ENCODE measurements around the gene SUCNR1.
A peak's percentile ranks its signal among the peaks of the same experiment; 100 is the strongest.

SUCNR1 gene

DNA sequence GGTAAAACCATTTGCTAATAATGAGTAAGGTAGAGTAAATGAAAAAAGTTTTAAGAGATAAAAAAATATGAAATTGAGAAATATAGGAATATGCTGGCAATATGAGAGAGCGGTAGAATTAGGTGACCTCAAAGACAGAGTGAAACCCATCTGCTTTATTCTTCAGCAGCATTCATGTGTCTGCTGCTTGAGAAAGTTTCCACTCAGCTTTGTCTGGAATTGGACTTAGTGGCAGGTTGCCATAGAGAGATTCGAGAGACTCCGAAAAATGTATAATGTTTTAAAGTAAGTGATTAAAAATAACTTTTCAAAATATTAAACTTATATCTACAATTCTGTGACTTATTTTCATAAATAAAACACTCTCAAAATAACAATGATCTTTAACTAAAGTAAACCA is 5.0 kb downstream of the SUCNR1 start:
- Histone ChIP-seq H4K91ac (ENCODE audit: low read length) (no peak overlapping the region), H3K23ac (ENCODE audit: low read length in 2 of 2) (no peak overlapping the region), H3K4me1 (ENCODE audit: control insufficient read depth, insufficient read depth, low read depth, low read length) (no peaks in the 10 kb centered on the region), H2BK15ac (ENCODE audit: low read depth, poor library complexity, severe bottlenecking) (no peak overlapping the region), H3K79me1 (replicated peaks; ENCODE audit: low read length, poor library complexity, severe bottlenecking) (no peaks in the 10 kb centered on the region), H3K18ac (ENCODE audit: low read depth in 1 of 2, low read length in 2 of 2) (no peak overlapping the region), H3K27ac (ENCODE audit: low read length, poor library complexity, severe bottlenecking) (no peak overlapping the region), H3K9me3 (ENCODE audit: control insufficient read depth, low read length) (no peaks in the 10 kb centered on the region), H3K4me3 (ENCODE audit: insufficient read depth in 1 of 2, low read depth in 1 of 2, low read length in 2 of 2) (no peak overlapping the region), H2BK5ac (ENCODE audit: low read depth, low read length, poor library complexity, severe bottlenecking) (no peak overlapping the region), H4K8ac (ENCODE audit: low read length) (no peak overlapping the region), H2AK5ac (ENCODE audit: low read length, severe bottlenecking) (no peak overlapping the region), H3K27me3 (ENCODE audit: control insufficient read depth in 1 of 2, insufficient read depth in 1 of 2, low read length in 2 of 2) (no peaks in the 10 kb centered on the region), H2AFZ (ENCODE audit: low read depth, low read length) (no peak overlapping the region), H2BK120ac (ENCODE audit: low read depth, low read length) (no peak overlapping the region), H3K9ac (ENCODE audit: low read length) (no peak overlapping the region), H3K36me3 (ENCODE audit: control insufficient read depth in 1 of 2, insufficient read depth in 2 of 2, low read depth in 1 of 2, low read length in 2 of 2) (no peaks in the 10 kb centered on the region), H3K4me2 (ENCODE audit: low read length, poor library complexity, severe bottlenecking) (no peak overlapping the region), H3K4ac (ENCODE audit: low read depth in 1 of 2, low read length in 2 of 2) (no peak overlapping the region), H2BK12ac (ENCODE audit: low read length in 2 of 2) (no peak overlapping the region), H3K14ac (ENCODE audit: low read length in 2 of 2) (no peak overlapping the region)
- WGBS, result 100% methylated on average over 1 of the region's 3 CpGs
- DNase-seq, result no peak

DNA sequence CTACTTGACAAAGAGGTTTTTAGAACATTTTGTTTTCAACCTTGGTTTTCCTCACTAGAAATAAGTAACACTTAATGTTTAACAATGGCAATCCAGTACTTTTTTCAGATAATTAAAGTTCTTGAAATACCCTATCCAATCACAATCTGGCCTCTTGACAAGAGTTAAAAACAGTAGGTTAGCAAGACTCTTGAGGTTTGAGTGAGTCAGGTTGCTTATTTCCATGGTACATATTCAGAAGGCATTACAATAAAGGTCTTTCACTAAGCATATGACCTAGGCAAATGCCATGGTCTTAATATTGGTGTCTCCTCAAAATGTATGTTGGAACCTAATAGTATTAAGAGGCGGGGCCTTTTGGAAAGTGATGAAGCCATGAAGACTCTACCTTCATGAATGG is 5.6 kb downstream of the SUCNR1 start:
- H3K4me2 ChIP-seq (ENCODE audit: low read length, poor library complexity, severe bottlenecking), result no peak overlapping the region
- no peaks in the 10 kb centered on the region for H3K9me3 ChIP-seq (ENCODE audit: control insufficient read depth, low read length)
- H3K4me3 ChIP-seq (ENCODE audit: insufficient read depth in 1 of 2, low read depth in 1 of 2, low read length in 2 of 2), result no peak overlapping the region
- no peaks in the 10 kb centered on the region for H3K36me3 ChIP-seq (ENCODE audit: control insufficient read depth in 1 of 2, insufficient read depth in 2 of 2, low read depth in 1 of 2, low read length in 2 of 2)
- 63% methylated on average over 1 of the region's 1 CpG for WGBS
- no peaks in the 10 kb centered on the region for H3K4me1 ChIP-seq (ENCODE audit: control insufficient read depth, insufficient read depth, low read depth, low read length)
- no peak overlapping the region for H2AFZ ChIP-seq (ENCODE audit: low read depth, low read length)
- H3K18ac ChIP-seq (ENCODE audit: low read depth in 1 of 2, low read length in 2 of 2), result peak overlapping the region in 1 of 2 experiments; percentile 52
- peak overlapping the region in 1 of 2 experiments; percentile 39 for H2BK12ac ChIP-seq (ENCODE audit: low read length in 2 of 2)
- H4K8ac ChIP-seq (ENCODE audit: low read length), result no peak overlapping the region
- H2AK5ac ChIP-seq (ENCODE audit: low read length, severe bottlenecking), result no peak overlapping the region
- no peaks in the 10 kb centered on the region for H3K27me3 ChIP-seq (ENCODE audit: control insufficient read depth in 1 of 2, insufficient read depth in 1 of 2, low read length in 2 of 2)
- no peak overlapping the region for H4K91ac ChIP-seq (ENCODE audit: low read length)
- no peak overlapping the region for H2BK15ac ChIP-seq (ENCODE audit: low read depth, poor library complexity, severe bottlenecking)
- H2BK120ac ChIP-seq (ENCODE audit: low read depth, low read length), result no peak overlapping the region
- H3K4ac ChIP-seq (ENCODE audit: low read depth in 1 of 2, low read length in 2 of 2), result no peak overlapping the region
- no peak overlapping the region for H3K27ac ChIP-seq (ENCODE audit: low read length, poor library complexity, severe bottlenecking)
- H3K79me1 ChIP-seq (replicated peaks; ENCODE audit: low read length, poor library complexity, severe bottlenecking), result no peaks in the 10 kb centered on the region
- no peak overlapping the region for H3K9ac ChIP-seq (ENCODE audit: low read length)
- H2BK5ac ChIP-seq (ENCODE audit: low read depth, low read length, poor library complexity, severe bottlenecking), result no peak overlapping the region
- H3K23ac ChIP-seq (ENCODE audit: low read length in 2 of 2), result no peak overlapping the region
- no peak overlapping the region for H3K14ac ChIP-seq (ENCODE audit: low read length in 2 of 2)
- DNase-seq, result no peak

DNA sequence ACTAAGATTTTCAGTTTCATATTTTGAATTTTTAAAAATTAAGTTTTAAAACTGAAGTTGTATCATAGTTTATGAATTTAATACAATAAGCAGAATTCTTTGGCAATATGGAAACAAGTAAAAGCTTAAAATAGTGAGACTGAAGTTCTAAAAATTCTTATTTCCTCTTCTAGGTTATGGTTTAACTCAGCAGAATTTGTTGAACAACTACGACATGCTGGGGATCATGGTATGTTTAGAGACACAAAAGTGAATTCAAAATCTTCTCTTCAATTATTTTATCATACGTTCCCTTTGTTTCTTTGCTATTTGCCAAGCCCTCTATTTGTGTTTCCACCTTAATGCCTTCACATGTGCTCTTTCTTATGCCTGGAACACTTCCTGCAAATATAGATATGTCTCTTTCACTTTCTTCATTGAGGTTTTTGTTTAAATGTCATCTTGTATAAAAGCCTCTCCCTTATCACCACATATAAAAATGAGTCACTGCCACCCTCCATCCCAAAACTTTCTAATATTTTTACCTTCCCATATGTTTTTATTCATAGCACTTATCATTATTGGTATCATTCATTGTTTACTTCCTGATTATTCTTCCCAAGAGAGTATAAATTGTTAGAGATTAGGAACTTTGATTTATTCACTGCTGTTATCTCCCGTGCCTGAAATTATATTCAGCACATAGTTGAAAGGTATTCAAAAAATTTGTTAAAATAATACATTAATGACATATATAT is 6.4 kb downstream of the SUCNR1 start:
- no peak overlapping the region for H4K8ac ChIP-seq (ENCODE audit: low read length)
- no peak overlapping the region for H3K23ac ChIP-seq (ENCODE audit: low read length in 2 of 2)
- H2BK120ac ChIP-seq (ENCODE audit: low read depth, low read length), result no peak overlapping the region
- no peak overlapping the region for H3K9ac ChIP-seq (ENCODE audit: low read length)
- no peak overlapping the region for H2AFZ ChIP-seq (ENCODE audit: low read depth, low read length)
- WGBS, result 95% methylated on average over 2 of the region's 3 CpGs
- H3K27ac ChIP-seq (ENCODE audit: low read length, poor library complexity, severe bottlenecking), result peak overlapping the region; percentile 21
- no peak overlapping the region for H3K4me3 ChIP-seq (ENCODE audit: insufficient read depth in 1 of 2, low read depth in 1 of 2, low read length in 2 of 2)
- H3K79me1 ChIP-seq (replicated peaks; ENCODE audit: low read length, poor library complexity, severe bottlenecking), result no peaks in the 10 kb centered on the region
- no peak overlapping the region for H3K4me2 ChIP-seq (ENCODE audit: low read length, poor library complexity, severe bottlenecking)
- no peaks in the 10 kb centered on the region for H3K4me1 ChIP-seq (ENCODE audit: control insufficient read depth, insufficient read depth, low read depth, low read length)
- no peaks in the 10 kb centered on the region for H3K27me3 ChIP-seq (ENCODE audit: control insufficient read depth in 1 of 2, insufficient read depth in 1 of 2, low read length in 2 of 2)
- H4K91ac ChIP-seq (ENCODE audit: low read length), result no peak overlapping the region
- H2BK5ac ChIP-seq (ENCODE audit: low read depth, low read length, poor library complexity, severe bottlenecking), result no peak overlapping the region
- no peak overlapping the region for H2BK12ac ChIP-seq (ENCODE audit: low read length in 2 of 2)
- no peak for DNase-seq
- no peak overlapping the region for H2BK15ac ChIP-seq (ENCODE audit: low read depth, poor library complexity, severe bottlenecking)
- H3K14ac ChIP-seq (ENCODE audit: low read length in 2 of 2), result no peak overlapping the region
- no peak overlapping the region for H3K18ac ChIP-seq (ENCODE audit: low read depth in 1 of 2, low read length in 2 of 2)
- H3K36me3 ChIP-seq (ENCODE audit: control insufficient read depth in 1 of 2, insufficient read depth in 2 of 2, low read depth in 1 of 2, low read length in 2 of 2), result no peaks in the 10 kb centered on the region
- peaks cover 3% of the 10 kb centered on the region for H3K9me3 ChIP-seq (ENCODE audit: control insufficient read depth, low read length)
- no peak overlapping the region for H3K4ac ChIP-seq (ENCODE audit: low read depth in 1 of 2, low read length in 2 of 2)
- no peak overlapping the region for H2AK5ac ChIP-seq (ENCODE audit: low read length, severe bottlenecking)

DNA sequence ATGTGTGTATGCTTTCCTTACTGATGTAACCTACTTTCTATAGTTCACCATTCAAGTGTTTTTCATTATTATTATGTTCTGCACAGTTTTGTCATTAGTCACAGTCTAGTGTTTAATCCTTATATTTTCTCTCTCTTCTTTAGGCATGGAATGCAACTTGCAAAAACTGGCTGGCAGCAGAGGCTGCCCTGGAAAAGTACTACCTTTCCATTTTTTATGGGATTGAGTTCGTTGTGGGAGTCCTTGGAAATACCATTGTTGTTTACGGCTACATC is 6.9 kb downstream of the SUCNR1 start:
- Histone ChIP-seq H2BK15ac (ENCODE audit: low read depth, poor library complexity, severe bottlenecking) (no peak overlapping the region), H2BK5ac (ENCODE audit: low read depth, low read length, poor library complexity, severe bottlenecking) (no peak overlapping the region), H3K9me3 (ENCODE audit: control insufficient read depth, low read length) (peaks cover 3% of the 10 kb centered on the region), H3K14ac (ENCODE audit: low read length in 2 of 2) (no peak overlapping the region), H2AFZ (ENCODE audit: low read depth, low read length) (no peak overlapping the region), H3K4me3 (ENCODE audit: insufficient read depth in 1 of 2, low read depth in 1 of 2, low read length in 2 of 2) (no peak overlapping the region), H2BK120ac (ENCODE audit: low read depth, low read length) (no peak overlapping the region), H3K4me2 (ENCODE audit: low read length, poor library complexity, severe bottlenecking) (no peak overlapping the region), H2BK12ac (ENCODE audit: low read length in 2 of 2) (no peak overlapping the region), H3K9ac (ENCODE audit: low read length) (no peak overlapping the region), H3K18ac (ENCODE audit: low read depth in 1 of 2, low read length in 2 of 2) (no peak overlapping the region), H4K91ac (ENCODE audit: low read length) (no peak overlapping the region), H4K8ac (ENCODE audit: low read length) (no peak overlapping the region), H3K36me3 (ENCODE audit: control insufficient read depth in 1 of 2, insufficient read depth in 2 of 2, low read depth in 1 of 2, low read length in 2 of 2) (no peaks in the 10 kb centered on the region), H3K27ac (ENCODE audit: low read length, poor library complexity, severe bottlenecking) (no peak overlapping the region), H3K4ac (ENCODE audit: low read depth in 1 of 2, low read length in 2 of 2) (no peak overlapping the region), H3K27me3 (ENCODE audit: control insufficient read depth in 1 of 2, insufficient read depth in 1 of 2, low read length in 2 of 2) (no peaks in the 10 kb centered on the region), H2AK5ac (ENCODE audit: low read length, severe bottlenecking) (no peak overlapping the region), H3K79me1 (replicated peaks; ENCODE audit: low read length, poor library complexity, severe bottlenecking) (no peaks in the 10 kb centered on the region), H3K23ac (ENCODE audit: low read length in 2 of 2) (no peak overlapping the region), H3K4me1 (ENCODE audit: control insufficient read depth, insufficient read depth, low read depth, low read length) (no peaks in the 10 kb centered on the region)
- 73% methylated on average over 2 of the region's 2 CpGs for WGBS
- no peak for DNase-seq

Data from mesenchymal stem cell (in vitro differentiated cells and primary cell).